ENCODE data around the gene SFSWAP. TPM values are rescaled to one million over a fixed set of nuclear protein-coding genes. Genes with fewer than 3 reads are reported as not detected.

Gene SFSWAP
- total and polyA plus RNA-seq, 7 experiments from 2014 or later: 16.9 to 120 (median 97.4) TPM

DNA sequence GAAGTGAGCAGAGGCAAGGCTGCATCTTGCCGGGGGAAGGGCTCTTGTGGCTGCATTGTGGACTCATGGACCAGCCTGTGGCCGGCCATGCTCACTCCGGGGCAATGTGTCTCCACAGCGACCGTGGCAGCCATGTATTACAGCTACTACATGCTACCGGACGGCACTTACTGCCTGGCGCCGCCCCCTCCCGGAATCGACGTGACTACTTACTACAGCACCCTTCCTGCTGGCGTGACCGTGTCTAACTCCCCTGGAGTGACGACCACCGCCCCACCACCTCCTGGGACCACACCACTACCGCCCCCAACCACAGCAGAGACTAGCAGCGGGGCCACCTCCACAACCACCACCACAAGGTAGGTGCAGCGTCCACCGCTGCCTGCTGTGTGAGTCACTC, 42.1 kb downstream of the SFSWAP start:
- POLR2A ChIA-PET: no interaction called here
- Mint-ChIP-seq H3K9me3 (no peaks in the 10 kb centered on the region), H3K4me3 (peak overlapping the region in 1 of 10 donors; percentile 5), H3K36me3 (peaks cover 22 to 63% (median 37%) of the 10 kb centered on the region in 5 donors), H3K27ac (no peak overlapping the region), H3K4me1 (peaks cover 3 to 11% (median 7%) of the 10 kb centered on the region in 7 donors), H3K27me3 (no peaks in the 10 kb centered on the region)
- Histone ChIP-seq H3K4me1 (ENCODE audit: control insufficient read depth in 2 of 2, insufficient read depth in 2 of 2, low read length in 2 of 2) (no peaks in the 10 kb centered on the region), H3K9me3 (ENCODE audit: control insufficient read depth in 2 of 3, low read length in 3 of 3) (no peaks in the 10 kb centered on the region), H3K27me3 (ENCODE audit: control insufficient read depth in 2 of 2, insufficient read depth in 2 of 2, low read length in 2 of 2) (no peaks in the 10 kb centered on the region), H3K36me3 (ENCODE audit: control insufficient read depth in 2 of 3, insufficient read depth in 3 of 3, low read length in 3 of 3) (peaks cover 28 to 85% (median 31%) of the 10 kb centered on the region in 3 experiments), H3K27ac (ENCODE audit: low read depth, low read length) (no peak overlapping the region), H3K4me3 (ENCODE audit: low read length) (no peak overlapping the region)
- DNase-seq (no peak), ATAC-seq (no peak)
- CTCF ChIA-PET: no interaction called here
- intact Hi-C loops (cut with micrococcal nuclease): no loop called here

DNA sequence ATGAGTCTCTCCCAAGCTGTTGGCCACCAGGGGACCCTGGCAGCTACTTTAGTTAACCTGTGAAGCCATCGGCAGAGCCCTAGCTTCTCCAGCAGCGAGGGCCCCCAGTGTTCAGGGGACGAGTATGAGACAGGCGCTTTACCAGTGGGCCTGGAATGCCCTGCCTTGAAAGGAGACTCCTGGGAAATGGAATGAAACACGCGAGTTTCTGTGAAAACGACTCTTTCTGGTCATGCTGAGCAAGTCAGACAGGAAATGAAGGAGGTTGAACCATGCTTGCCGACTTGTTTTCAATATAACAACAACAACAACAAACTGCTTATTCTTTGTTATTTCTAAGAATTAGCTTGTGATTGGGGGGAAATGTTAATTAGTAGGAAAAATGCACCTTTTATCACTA, 42.9 kb downstream of the SFSWAP start:
- no peak overlapping the region for H3K4me3 ChIP-seq (ENCODE audit: low read length)
- no peaks in the 10 kb centered on the region for H3K9me3 ChIP-seq (ENCODE audit: control insufficient read depth in 2 of 3, low read length in 3 of 3)
- Mint-ChIP-seq H3K27me3 (no peaks in the 10 kb centered on the region), H3K9me3 (no peaks in the 10 kb centered on the region), H3K4me3 (no peak overlapping the region), H3K36me3 (peaks cover 22 to 66% (median 39%) of the 10 kb centered on the region in 5 donors), H3K27ac (no peak overlapping the region), H3K4me1 (peaks cover 3 to 11% (median 6%) of the 10 kb centered on the region in 7 donors)
- no peak for ATAC-seq
- POLR2A ChIA-PET: interaction anchor here (1.0 kb wide), 1 partner anchor 200 kb away, joined by 4 read pairs; no protein-coding TSS in a partner anchor
- CTCF ChIA-PET: no interaction called here
- H3K36me3 ChIP-seq (ENCODE audit: control insufficient read depth in 2 of 3, insufficient read depth in 3 of 3, low read length in 3 of 3): peaks cover 28 to 86% (median 31%) of the 10 kb centered on the region in 3 experiments
- H3K27ac ChIP-seq (ENCODE audit: low read depth, low read length): no peak overlapping the region
- DNase-seq: no peak
- no peaks in the 10 kb centered on the region for H3K4me1 ChIP-seq (ENCODE audit: control insufficient read depth in 2 of 2, insufficient read depth in 2 of 2, low read length in 2 of 2)
- intact Hi-C loops (cut with micrococcal nuclease): no loop called here
- H3K27me3 ChIP-seq (ENCODE audit: control insufficient read depth in 2 of 2, insufficient read depth in 2 of 2, low read length in 2 of 2): no peaks in the 10 kb centered on the region

DNA sequence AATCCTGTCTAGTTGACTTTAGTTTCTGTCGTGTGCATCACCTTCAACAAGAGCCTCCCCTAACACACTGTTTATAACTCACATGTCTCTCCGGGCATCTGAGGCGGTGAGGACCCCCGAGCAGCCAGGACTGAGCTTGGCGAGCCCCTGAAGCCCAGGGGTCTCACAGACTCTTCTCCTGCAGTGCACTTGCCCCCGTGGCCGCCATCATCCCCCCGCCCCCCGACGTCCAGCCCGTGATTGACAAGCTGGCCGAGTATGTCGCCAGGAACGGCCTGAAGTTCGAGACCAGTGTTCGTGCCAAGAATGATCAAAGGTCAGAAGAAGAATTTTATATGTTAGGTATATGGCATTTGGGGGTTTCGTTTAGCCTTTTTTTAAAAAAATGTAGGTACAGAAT, 43.3 kb downstream of the SFSWAP start:
- no peak for ATAC-seq
- H3K4me1 ChIP-seq (ENCODE audit: control insufficient read depth in 2 of 2, insufficient read depth in 2 of 2, low read length in 2 of 2): no peaks in the 10 kb centered on the region
- DNase-seq: no peak
- Mint-ChIP-seq H3K36me3 (peaks cover 22 to 66% (median 39%) of the 10 kb centered on the region in 5 donors), H3K4me3 (no peak overlapping the region), H3K27ac (no peak overlapping the region), H3K27me3 (no peaks in the 10 kb centered on the region), H3K4me1 (peaks cover 3 to 11% (median 6%) of the 10 kb centered on the region in 7 donors), H3K9me3 (no peaks in the 10 kb centered on the region)
- peaks cover 28 to 86% (median 31%) of the 10 kb centered on the region in 3 experiments for H3K36me3 ChIP-seq (ENCODE audit: control insufficient read depth in 2 of 3, insufficient read depth in 3 of 3, low read length in 3 of 3)
- intact Hi-C loops (cut with micrococcal nuclease): no loop called here
- no peaks in the 10 kb centered on the region for H3K9me3 ChIP-seq (ENCODE audit: control insufficient read depth in 2 of 3, low read length in 3 of 3)
- no peak overlapping the region for H3K4me3 ChIP-seq (ENCODE audit: low read length)
- H3K27ac ChIP-seq (ENCODE audit: low read depth, low read length): no peak overlapping the region
- no peaks in the 10 kb centered on the region for H3K27me3 ChIP-seq (ENCODE audit: control insufficient read depth in 2 of 2, insufficient read depth in 2 of 2, low read length in 2 of 2)
- CTCF ChIA-PET: no interaction called here
- POLR2A ChIA-PET: interaction anchor here (1.0 to 1.3 kb wide), 2 partner anchors 10 to 199 kb away, joined by 3 to 4 read pairs; no protein-coding TSS in a partner anchor

DNA sequence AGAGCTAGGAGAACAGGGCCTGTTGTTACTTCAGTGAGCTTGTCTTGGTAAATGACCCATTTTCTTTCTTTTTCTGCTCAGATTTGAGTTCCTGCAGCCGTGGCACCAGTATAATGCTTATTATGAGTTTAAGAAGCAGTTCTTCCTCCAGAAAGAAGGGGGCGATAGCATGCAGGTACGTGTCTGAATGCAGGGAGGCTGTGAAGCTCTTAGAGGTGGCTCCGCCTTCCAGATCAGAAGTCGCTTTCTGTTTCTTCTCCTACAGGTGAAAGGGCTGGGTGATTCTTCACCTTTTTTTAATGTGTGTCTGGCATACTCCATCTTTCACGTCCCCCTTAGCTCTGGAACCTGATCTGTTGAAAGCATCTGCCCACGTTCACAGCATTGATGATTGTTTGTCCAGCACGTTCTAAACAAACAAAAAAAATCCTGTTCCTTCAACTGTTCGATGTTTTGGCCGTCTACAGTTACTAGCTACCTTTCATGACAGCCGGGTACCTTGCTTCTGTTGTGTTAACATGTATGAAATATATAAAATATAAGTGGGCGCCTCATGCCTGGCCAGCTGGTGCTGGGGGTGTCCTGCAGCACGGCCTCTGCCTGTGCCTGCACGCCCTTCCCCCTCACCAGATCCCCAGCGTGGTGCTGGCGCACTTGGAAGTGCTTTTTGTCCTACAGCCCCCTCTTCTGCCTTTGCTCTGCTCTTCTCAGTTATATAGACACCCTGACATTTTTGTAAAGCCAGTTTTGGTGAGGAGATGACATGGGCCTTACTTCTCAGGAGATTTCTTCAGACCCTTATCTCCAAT, 44.6 kb downstream of the SFSWAP start:
- Histone ChIP-seq H3K27ac (ENCODE audit: low read depth, low read length) (no peak overlapping the region), H3K9me3 (ENCODE audit: control insufficient read depth in 2 of 3, low read length in 3 of 3) (no peaks in the 10 kb centered on the region), H3K27me3 (ENCODE audit: control insufficient read depth in 2 of 2, insufficient read depth in 2 of 2, low read length in 2 of 2) (no peaks in the 10 kb centered on the region), H3K36me3 (ENCODE audit: control insufficient read depth in 2 of 3, insufficient read depth in 3 of 3, low read length in 3 of 3) (peaks cover 28 to 77% (median 31%) of the 10 kb centered on the region in 3 experiments), H3K4me1 (ENCODE audit: control insufficient read depth in 2 of 2, insufficient read depth in 2 of 2, low read length in 2 of 2) (no peaks in the 10 kb centered on the region), H3K4me3 (ENCODE audit: low read length) (no peak overlapping the region)
- CTCF ChIA-PET: interaction anchor here (0.5 kb wide), 1 partner anchor 191 kb away, joined by 3 read pairs; no protein-coding TSS in a partner anchor
- H3K4me3 Mint-ChIP-seq: no peak overlapping the region
- intact Hi-C loops (cut with micrococcal nuclease): no loop called here
- peak overlapping the region in 1 of 9 donors; percentile 53 for H3K27ac Mint-ChIP-seq
- POLR2A ChIA-PET: interaction anchor here (1.3 kb wide), 1 partner anchor 9 kb away, joined by 3 read pairs; no protein-coding TSS in a partner anchor
- ATAC-seq (peak; percentile 85), DNase-seq (peak in 6 of 9 donors; percentile 31 to 57 (median 49))
- H3K27me3 Mint-ChIP-seq: no peaks in the 10 kb centered on the region
- peaks cover 22 to 67% (median 39%) of the 10 kb centered on the region in 5 donors for H3K36me3 Mint-ChIP-seq
- peaks cover 3 to 11% (median 6%) of the 10 kb centered on the region in 7 donors for H3K4me1 Mint-ChIP-seq
- no peaks in the 10 kb centered on the region for H3K9me3 Mint-ChIP-seq

DNA sequence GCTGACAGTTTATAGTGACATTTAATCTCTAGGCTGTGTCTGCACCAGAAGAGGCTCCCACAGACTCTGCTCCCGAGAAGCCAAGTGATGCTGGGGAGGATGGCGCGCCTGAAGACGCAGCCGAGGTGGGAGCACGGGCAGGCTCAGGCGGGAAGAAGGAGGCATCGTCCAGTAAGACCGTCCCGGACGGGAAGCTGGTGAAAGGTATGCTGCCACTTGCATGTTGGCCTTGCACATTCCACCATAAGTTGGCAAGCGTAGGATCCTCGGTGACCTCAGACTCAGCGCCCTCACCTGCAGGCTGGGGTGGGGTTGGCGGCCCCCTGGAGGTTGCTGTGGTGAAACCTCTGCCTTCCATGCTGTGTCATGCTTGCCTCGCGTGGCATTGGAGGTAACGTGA, 45.6 kb downstream of the SFSWAP start:
- ChIA-PET POLR2A (no interaction called here), CTCF (no interaction called here)
- Mint-ChIP-seq H3K27ac (no peak overlapping the region), H3K4me3 (no peak overlapping the region), H3K9me3 (no peaks in the 10 kb centered on the region), H3K36me3 (peaks cover 25 to 70% (median 41%) of the 10 kb centered on the region in 5 donors), H3K27me3 (no peaks in the 10 kb centered on the region), H3K4me1 (peaks cover 3 to 15% (median 6%) of the 10 kb centered on the region in 7 donors)
- Histone ChIP-seq H3K27me3 (ENCODE audit: control insufficient read depth in 2 of 2, insufficient read depth in 2 of 2, low read length in 2 of 2) (no peaks in the 10 kb centered on the region), H3K4me1 (ENCODE audit: control insufficient read depth in 2 of 2, insufficient read depth in 2 of 2, low read length in 2 of 2) (no peaks in the 10 kb centered on the region), H3K27ac (ENCODE audit: low read depth, low read length) (no peak overlapping the region), H3K4me3 (ENCODE audit: low read length) (no peak overlapping the region), H3K9me3 (ENCODE audit: control insufficient read depth in 2 of 3, low read length in 3 of 3) (no peaks in the 10 kb centered on the region), H3K36me3 (ENCODE audit: control insufficient read depth in 2 of 3, insufficient read depth in 3 of 3, low read length in 3 of 3) (peaks cover 31 to 76% (median 36%) of the 10 kb centered on the region in 3 experiments)
- intact Hi-C loops (cut with micrococcal nuclease): no loop called here
- DNase-seq (no peak), ATAC-seq (no peak)

DNA sequence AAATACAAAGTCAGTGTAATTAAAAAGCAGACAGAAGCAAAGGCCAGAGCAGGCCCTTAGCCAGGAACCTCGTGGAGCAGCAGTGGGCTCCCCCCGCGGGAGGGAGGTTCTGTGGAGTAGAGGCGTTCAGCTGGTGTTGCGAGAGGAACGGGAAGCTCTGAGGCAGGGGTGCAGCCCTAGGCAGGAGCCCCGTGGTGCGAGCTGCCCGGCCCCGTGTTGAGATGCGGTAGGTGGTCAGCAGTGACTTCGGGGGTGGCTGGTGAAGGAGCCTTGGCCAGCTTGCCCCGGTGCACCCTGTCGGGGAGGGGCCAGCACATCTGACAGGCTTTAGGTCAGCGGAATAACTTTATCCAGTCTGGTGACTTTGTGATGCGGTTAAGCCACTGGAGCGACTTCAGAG, 46.2 kb downstream of the SFSWAP start:
- no peak overlapping the region for H3K4me3 ChIP-seq (ENCODE audit: low read length)
- intact Hi-C loops (cut with micrococcal nuclease): no loop called here
- peaks cover 31 to 81% (median 37%) of the 10 kb centered on the region in 3 experiments for H3K36me3 ChIP-seq (ENCODE audit: control insufficient read depth in 2 of 3, insufficient read depth in 3 of 3, low read length in 3 of 3)
- Mint-ChIP-seq H3K36me3 (peaks cover 25 to 74% (median 42%) of the 10 kb centered on the region in 5 donors), H3K27me3 (no peaks in the 10 kb centered on the region), H3K27ac (no peak overlapping the region), H3K4me3 (no peak overlapping the region), H3K4me1 (peaks cover 3 to 15% (median 5%) of the 10 kb centered on the region in 7 donors), H3K9me3 (no peaks in the 10 kb centered on the region)
- H3K27me3 ChIP-seq (ENCODE audit: control insufficient read depth in 2 of 2, insufficient read depth in 2 of 2, low read length in 2 of 2): no peaks in the 10 kb centered on the region
- ATAC-seq (no peak), DNase-seq (no peak)
- POLR2A ChIA-PET: no interaction called here
- CTCF ChIA-PET: no interaction called here
- H3K27ac ChIP-seq (ENCODE audit: low read depth, low read length): no peak overlapping the region
- no peaks in the 10 kb centered on the region for H3K4me1 ChIP-seq (ENCODE audit: control insufficient read depth in 2 of 2, insufficient read depth in 2 of 2, low read length in 2 of 2)
- no peaks in the 10 kb centered on the region for H3K9me3 ChIP-seq (ENCODE audit: control insufficient read depth in 2 of 3, low read length in 3 of 3)

All from naive thymus-derived CD4-positive, alpha-beta T cell (primary cell).